ENCODE measurements around the gene MED27.

The MED27 gene

GRCh38 chr9:131835151-131835910 lies 244.3 kb downstream of the MED27 start:
- no peak for DNase-seq (ENCODE audit: low read depth)

GRCh38 chr9:131834721-131835120 lies 244.9 kb downstream of the MED27 start:
- DNase-seq (ENCODE audit: low read depth): no peak

DNA sequence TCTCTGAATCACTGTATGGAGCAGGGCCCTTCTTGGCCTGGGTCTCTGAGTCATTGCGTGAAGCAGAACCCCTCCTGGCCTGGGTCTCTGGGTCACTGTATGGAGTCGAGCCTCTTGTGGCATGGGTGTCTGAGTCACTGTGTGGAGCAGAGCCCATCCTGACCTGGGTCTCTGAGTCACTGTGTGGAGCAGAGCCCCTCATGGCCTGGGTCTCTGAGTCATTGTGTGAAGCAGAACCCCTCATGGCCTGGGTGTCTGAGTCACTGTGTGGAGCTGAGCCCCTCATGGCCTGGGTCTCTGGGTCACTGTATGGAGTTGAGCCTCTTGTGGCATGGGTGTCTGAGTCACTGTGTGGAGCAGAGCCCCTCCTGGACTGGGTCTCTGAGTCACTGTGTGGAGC lies 245.8 kb downstream of the MED27 start:
- no peak for DNase-seq (ENCODE audit: low read depth)

DNA sequence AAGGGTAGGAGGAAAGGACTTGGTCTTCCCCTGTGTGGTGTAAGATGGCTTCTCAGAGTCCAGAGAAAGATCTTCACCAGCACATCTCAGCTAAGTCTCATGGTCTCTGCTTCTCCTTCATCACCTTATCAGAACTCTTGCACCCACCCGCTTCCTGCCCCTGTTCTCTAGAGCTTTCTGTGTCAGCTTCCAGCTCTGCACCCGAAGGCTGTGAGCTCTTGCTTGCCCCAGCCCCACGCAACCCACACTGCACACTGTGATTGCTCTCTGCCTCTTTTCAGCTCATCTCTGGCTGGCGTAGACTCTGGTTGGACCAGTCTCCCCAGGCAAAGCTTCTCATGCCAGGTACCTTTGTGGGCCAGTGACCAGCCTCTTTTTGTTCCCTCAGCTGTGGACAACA lies 246.6 kb downstream of the MED27 start:
- no peak for DNase-seq (ENCODE audit: low read depth)

DNA sequence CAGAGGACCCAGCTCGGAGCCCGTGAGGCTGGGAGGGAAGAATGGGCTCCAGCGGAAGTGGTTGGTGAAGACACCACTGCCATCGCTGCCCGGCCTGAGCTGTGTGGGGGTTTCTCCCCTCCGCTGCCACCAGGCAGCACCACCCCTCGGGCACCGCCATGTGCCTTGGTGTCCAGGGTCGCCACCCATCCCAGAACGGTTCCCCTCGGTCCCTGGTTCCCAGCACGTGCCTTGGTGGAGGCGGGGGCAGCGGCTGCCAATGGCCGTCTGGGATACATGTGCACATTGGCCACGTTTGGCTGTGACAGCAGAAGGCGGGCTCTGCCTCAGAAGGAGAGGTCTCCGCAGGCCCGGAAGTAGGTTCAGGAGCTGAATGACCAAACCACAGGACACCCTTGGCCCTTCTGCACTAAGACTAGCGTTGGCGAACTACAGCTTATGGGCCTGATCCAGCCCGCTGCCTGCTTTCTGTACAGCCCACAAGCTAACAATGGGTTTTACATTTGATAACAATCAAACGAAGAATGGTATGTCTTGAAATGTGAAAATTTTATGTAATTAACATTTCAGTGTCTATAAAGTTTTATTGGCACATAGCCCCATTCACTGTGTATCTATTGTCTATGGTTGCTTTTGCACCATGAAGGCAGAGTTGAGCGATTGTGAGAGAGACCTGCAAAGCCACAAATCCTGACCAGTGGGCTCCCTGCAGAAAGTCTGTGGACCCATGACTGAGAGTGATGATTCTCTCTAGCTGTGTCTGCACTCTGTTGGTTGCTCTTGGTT lies 248.1 kb downstream of the MED27 start:
- no peak for DNase-seq (ENCODE audit: low read depth)

GRCh38 chr9:131827821-131828369 lies 251.8 kb downstream of the MED27 start:
- DNase-seq (ENCODE audit: low read depth): no peak

- DNase-seq (ENCODE audit: low read depth): no peak
Observed at GRCh38 chr9:131826966-131827525, 252.6 kb downstream of the MED27 start.

DNA sequence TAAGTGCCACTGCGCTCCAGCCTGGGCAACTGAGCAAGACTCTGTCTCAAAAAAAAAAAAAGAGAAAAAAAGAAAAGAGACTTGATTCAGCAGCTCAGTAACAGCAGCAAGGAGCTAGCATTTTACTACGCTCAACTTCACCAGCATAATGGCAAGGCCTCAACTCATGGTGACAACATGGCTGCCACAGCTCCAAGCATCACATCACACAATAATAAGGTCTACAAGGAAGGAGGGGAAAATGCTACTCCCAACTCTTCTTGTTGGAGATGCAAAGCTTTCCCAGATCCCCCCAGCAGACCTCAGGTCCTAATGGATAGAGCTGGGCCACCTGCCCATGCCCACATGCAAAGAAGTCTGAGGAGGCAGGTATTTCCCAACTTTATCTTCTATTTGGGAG lies 253.6 kb downstream of the MED27 start:
- DNase-seq (ENCODE audit: low read depth): no peak

DNA sequence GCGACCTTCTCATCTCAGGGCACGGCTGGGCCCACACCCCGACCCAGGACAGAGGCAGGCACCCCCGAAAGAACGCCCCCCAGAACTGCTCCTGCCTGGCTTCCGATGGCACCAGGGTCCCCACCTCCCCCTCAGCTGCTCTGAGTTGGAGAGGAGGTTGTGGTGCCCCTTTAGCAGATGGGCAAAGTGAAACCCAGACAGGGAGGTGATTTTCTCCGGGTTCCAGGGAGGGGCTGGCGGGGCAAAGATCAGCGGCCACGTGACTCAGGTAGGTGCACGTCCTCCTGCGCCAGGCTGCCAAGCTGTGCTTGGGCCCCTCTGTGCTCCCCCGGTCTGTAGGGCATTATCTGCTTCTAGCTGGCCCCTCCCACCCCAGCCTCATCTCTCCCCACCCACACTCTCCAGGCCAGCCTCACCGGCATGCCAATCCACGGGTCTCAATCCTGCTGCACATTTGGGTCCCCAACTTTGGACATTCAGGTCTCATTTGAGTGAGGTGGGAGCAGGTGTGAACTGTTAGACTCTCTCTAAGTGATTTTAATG lies 254.6 kb downstream of the MED27 start:
- no peak for DNase-seq (ENCODE audit: low read depth)

DNA sequence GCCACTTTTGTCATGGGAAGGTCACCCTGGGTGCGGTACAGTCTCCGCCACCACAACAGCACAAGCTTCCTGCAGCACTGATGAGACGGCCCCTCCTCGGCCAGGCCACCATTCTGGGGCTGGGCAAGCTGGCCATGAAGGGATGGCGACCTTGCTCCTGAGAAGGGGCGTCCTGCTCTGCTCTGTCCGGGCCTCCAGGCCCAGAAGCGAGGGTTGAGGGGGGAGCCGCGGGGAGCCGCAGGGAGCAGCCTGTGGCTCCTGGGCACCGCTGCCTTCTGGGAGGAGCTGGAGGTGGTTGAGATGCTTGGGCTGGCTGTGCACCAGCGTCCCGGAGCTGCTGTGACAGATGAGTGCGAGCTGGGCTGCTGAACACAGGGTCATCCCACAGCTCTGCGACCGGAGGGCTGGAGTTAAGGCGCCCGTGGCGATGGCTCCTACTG lies 255.5 kb downstream of the MED27 start:
- no peak for DNase-seq (ENCODE audit: low read depth)

- no peak for DNase-seq (ENCODE audit: low read depth)
Observed at GRCh38 chr9:131823701-131824146, 255.9 kb downstream of the MED27 start.

- DNase-seq (ENCODE audit: low read depth): no peak
Observed at GRCh38 chr9:131818089-131818488, 261.6 kb downstream of the MED27 start.

DNA sequence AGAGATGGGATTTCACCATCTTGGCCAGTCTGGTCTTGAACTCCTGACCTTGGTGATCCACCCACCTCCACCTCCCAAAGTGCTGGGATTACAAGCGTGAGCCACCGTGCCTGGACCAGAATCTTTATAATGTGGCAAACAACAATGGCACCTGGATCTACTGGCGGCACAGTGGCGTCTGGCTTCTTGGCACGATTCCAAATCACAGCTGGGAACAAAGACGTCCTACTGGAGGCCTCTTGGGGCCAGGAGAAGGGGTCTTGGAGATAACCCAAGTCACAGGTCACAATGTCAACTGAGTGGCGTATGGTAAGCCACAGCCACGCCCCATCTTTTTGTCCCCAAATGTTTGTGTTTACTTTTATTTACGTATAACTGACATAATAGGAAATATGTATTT lies 262.0 kb downstream of the MED27 start:
- no peak for DNase-seq (ENCODE audit: low read depth)

- DNase-seq (ENCODE audit: low read depth): no peak
Observed at GRCh38 chr9:131817073-131817472, 262.6 kb downstream of the MED27 start.

GRCh38 chr9:131815970-131816873 lies 263.4 kb downstream of the MED27 start:
- no peak for DNase-seq (ENCODE audit: low read depth)

DNA sequence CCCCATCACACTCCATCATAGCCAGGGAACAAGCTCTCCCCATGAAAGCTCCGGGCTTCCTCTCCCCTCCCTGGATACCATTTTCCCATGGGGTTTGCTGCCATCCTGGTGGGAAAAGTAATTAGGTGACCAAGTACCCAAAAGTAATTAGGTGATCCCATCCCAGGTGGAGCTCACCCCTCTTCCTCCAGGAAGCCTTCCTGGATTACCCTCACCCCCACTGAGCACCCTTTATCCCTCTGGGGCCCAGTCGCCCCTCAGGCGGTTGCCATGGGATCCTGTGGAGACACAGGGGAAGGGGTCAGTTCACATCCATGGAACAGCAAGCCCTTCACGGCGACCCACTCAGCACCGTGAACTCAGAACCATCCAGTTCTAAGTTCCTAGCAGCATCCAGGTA lies 265.0 kb downstream of the MED27 start:
- DNase-seq (ENCODE audit: low read depth): no peak

- no peak for DNase-seq (ENCODE audit: low read depth)
Observed at GRCh38 chr9:131813116-131813515, 266.6 kb downstream of the MED27 start.

DNA sequence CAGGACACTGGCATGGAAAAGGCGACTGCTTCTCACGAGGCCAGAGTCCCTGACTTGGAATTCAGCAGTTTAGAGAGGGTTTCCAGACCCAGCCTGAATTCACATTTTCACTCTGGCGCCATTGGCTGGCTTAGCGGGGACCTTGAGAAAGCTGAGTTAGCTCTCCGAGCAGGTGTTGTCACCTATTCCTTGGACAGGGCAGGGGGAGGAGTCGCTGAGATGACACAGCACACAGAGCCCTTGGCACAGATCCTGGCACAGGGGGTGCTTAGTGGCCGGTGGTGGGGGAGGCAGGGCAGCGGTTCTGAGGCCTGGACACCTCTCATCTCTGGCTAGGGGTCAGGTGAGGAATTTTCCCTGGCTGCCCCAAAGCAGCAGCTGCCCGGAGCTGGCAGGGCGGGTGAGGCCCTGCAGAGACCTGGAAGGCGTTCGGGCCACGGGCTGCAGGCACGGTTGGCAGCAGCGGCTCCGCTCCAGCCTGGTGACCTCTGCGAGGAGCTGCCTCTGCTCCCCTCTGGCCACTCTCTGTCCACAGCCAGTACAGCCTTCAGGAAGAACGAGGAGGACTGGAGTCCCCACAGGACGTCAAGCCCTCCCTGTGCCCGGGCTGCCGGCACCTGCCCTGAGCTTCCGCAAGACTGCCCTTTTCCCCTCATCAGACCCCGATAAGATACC lies 267.4 kb downstream of the MED27 start:
- no peak for DNase-seq (ENCODE audit: low read depth)

- no peak for DNase-seq (ENCODE audit: low read depth)
Observed at GRCh38 chr9:131811405-131811804, 268.3 kb downstream of the MED27 start.

- DNase-seq (ENCODE audit: low read depth): no peak
Observed at GRCh38 chr9:131810351-131811170, 269.1 kb downstream of the MED27 start.

Data from GM04503 (cell line).